NCI-H748 treated with DMSO at 0.1 percent for 48 hours (cell line): ENCODE measurements around the gene SIN3A.
"Not testable (repeated sequence)": the region's sequence is repeated elsewhere in the genome, so short reads cannot be mapped to it uniquely, and the experiment has no call there.

ENCODE experiments used
- DNase-seq: peaks from one replicate; lab custom pipeline; 2025; lab: John Stamatoyannopoulos, UW

The SIN3A gene

GRCh38 chr15:75333654-75334419 lies 117.7 kb downstream of the SIN3A start:
- DNase-seq: not testable (repeated sequence)

- not testable (repeated sequence) for DNase-seq
These were observed 119.4 kb downstream of the SIN3A start for GRCh38 chr15:75332093-75332492.

- DNase-seq: no peak
These were observed 121.9 kb downstream of the SIN3A start for GRCh38 chr15:75329571-75329970.

GRCh38 chr15:75328493-75329314 lies 122.8 kb downstream of the SIN3A start:
- DNase-seq: no peak

- no peak for DNase-seq
These were observed 124.0 kb downstream of the SIN3A start for GRCh38 chr15:75327491-75327890.

- no peak for DNase-seq
These were observed 124.5 kb downstream of the SIN3A start for GRCh38 chr15:75327005-75327404.

GRCh38 chr15:75325922-75326321 lies 125.6 kb downstream of the SIN3A start:
- no peak for DNase-seq

- DNase-seq: no peak
These were observed 129.8 kb downstream of the SIN3A start for GRCh38 chr15:75321711-75322110.
